Vagina (tissue), 2 donors: ENCODE measurements around the gene C6orf15. TPM values are rescaled to one million over a fixed set of nuclear protein-coding genes. Genes with fewer than 3 reads are reported as not detected.

Source experiments
- DNase-seq, 2 donors: peaks; one replicate each; pipeline ENCODE4 v3.0.0-alpha.2; 2017; ENCODE audit errors: extremely low spot score in 2 of 2
- H3K27ac ChIP-seq: fragments of 200-600 bp; sonication (generic); one replicate; pipeline ENCODE4 v1.5.1; 2019
- H3K27me3 ChIP-seq: fragments of 200-600 bp; sonication (generic); one replicate; pipeline ENCODE4 v1.5.1; 2019
- H3K36me3 ChIP-seq, 2 donors: fragments of 200-600 bp; sonication (generic); one replicate each; pipeline ENCODE4 v1.5.1; 2017 to 2019
- H3K4me1 ChIP-seq: fragments of 200-600 bp; sonication (generic); one replicate; pipeline ENCODE4 v1.5.1; 2019
- H3K4me3 ChIP-seq, 2 donors: fragments of 200-600 bp; sonication (generic); 1 replicate in 1 of 2; 2 replicates in 1 of 2; pipeline ENCODE4 v1.5.1; 2016 to 2019
- H3K9me3 ChIP-seq: fragments of 200-600 bp; sonication (generic); one replicate; pipeline ENCODE4 v1.5.1; 2019
- CTCF ChIP-seq, 3 experiments: fragments of 450-650 bp in 2 of 3; fragments of 200-600 bp in 1 of 3; sonication (generic) in 1 of 3; IDR thresholded peaks; one replicate each; pipeline ENCODE4 v1.5.1; 2017 to 2019; ENCODE audit warnings: antibody characterized with exemption in 3 of 3, mild to moderate bottlenecking in 2 of 3, moderate library complexity in 2 of 3
- POLR2A ChIP-seq, 2 donors: fragments of 450-650 bp; IDR thresholded peaks; one replicate each; pipeline ENCODE4 v1.6.1; 2017; ENCODE audit warnings: antibody characterized with exemption in 2 of 2, mild to moderate bottlenecking in 2 of 2, moderate library complexity in 2 of 2
- POLR2AphosphoS5 ChIP-seq, 2 donors: sonication (generic); formaldehyde crosslinking; IDR thresholded peaks; one replicate each; pipeline ENCODE4 v1.9.0; 2017; ENCODE audit warnings: antibody characterized with exemption in 2 of 2, mild to moderate bottlenecking in 2 of 2, low read depth in 1 of 2; ENCODE audit not compliant: insufficient read depth in 1 of 2
- intact Hi-C: fragments of 100-400 bp; cut with DNase I; formaldehyde crosslinking; loops from one replicate; pipeline ENCODE4 v1.15.1; 2023
- total RNA-seq: library from RNA; depleted of rRNA; stranded (reverse); fragments of >200 nt; gene quantifications from one replicate; pipeline ENCODE4 v1.2.3, GENCODE V29; 2016

Gene C6orf15
- total RNA-seq, 1 donor from 2014 or later, result not detected

- TF ChIP-seq POLR2AphosphoS5 (IDR thresholded peaks at IDR 0.05; ENCODE audit: insufficient read depth in 1 of 2, low read depth in 1 of 2) (no peak), POLR2A (IDR thresholded peaks at IDR 0.05) (no peak)
- Histone ChIP-seq H3K27me3 (no peaks in the 10 kb centered on the region), H3K9me3 (no peaks in the 10 kb centered on the region), H3K36me3 (no peaks in the 10 kb centered on the region), H3K4me3 (no peak overlapping the region), H3K4me1 (peaks cover 35% of the 10 kb centered on the region), H3K27ac (no peak overlapping the region)
- intact Hi-C loops, result no loop called here
- no peak for DNase-seq
These were observed 663 bp downstream of the C6orf15 start for GRCh38 chr6:31111712-31112111.

- no peaks in the 10 kb centered on the region for H3K36me3 ChIP-seq
- H3K27me3 ChIP-seq, result no peaks in the 10 kb centered on the region
- no peak for TF ChIP-seq POLR2A (IDR thresholded peaks at IDR 0.05)
- TF ChIP-seq CTCF (IDR thresholded peaks at IDR 0.05), result no peak
- no peak for TF ChIP-seq POLR2AphosphoS5 (IDR thresholded peaks at IDR 0.05; ENCODE audit: insufficient read depth in 1 of 2, low read depth in 1 of 2)
- no peak overlapping the region for H3K4me3 ChIP-seq
- DNase-seq, result no peak
- peaks cover 29% of the 10 kb centered on the region for H3K4me1 ChIP-seq
- H3K27ac ChIP-seq, result no peak overlapping the region
- no peaks in the 10 kb centered on the region for H3K9me3 ChIP-seq
- intact Hi-C loops, result no loop called here
These were observed 1.4 kb downstream of the C6orf15 start for GRCh38 chr6:31110825-31111582.

GRCh38 chr6:31107052-31107451 is 5.3 kb downstream of the C6orf15 start:
- Histone ChIP-seq H3K4me3 (no peak overlapping the region), H3K36me3 (no peaks in the 10 kb centered on the region), H3K27ac (no peak overlapping the region), H3K9me3 (no peaks in the 10 kb centered on the region), H3K4me1 (no peaks in the 10 kb centered on the region), H3K27me3 (no peaks in the 10 kb centered on the region)
- TF ChIP-seq POLR2A (IDR thresholded peaks at IDR 0.05) (no peak), POLR2AphosphoS5 (IDR thresholded peaks at IDR 0.05; ENCODE audit: insufficient read depth in 1 of 2, low read depth in 1 of 2) (no peak), CTCF (IDR thresholded peaks at IDR 0.05) (no peak)
- intact Hi-C loops, result no loop called here
- no peak for DNase-seq

GRCh38 chr6:31103136-31103535 is 9.2 kb downstream of the C6orf15 start:
- H3K27ac ChIP-seq, result no peak overlapping the region
- no peaks in the 10 kb centered on the region for H3K9me3 ChIP-seq
- H3K27me3 ChIP-seq, result no peaks in the 10 kb centered on the region
- no peaks in the 10 kb centered on the region for H3K36me3 ChIP-seq
- TF ChIP-seq POLR2A (IDR thresholded peaks at IDR 0.05), result no peak
- no peak for TF ChIP-seq POLR2AphosphoS5 (IDR thresholded peaks at IDR 0.05; ENCODE audit: insufficient read depth in 1 of 2, low read depth in 1 of 2)
- no peak for TF ChIP-seq CTCF (IDR thresholded peaks at IDR 0.05)
- no peak for DNase-seq
- intact Hi-C loops, result no loop called here
- H3K4me3 ChIP-seq, result no peak overlapping the region
- H3K4me1 ChIP-seq, result no peaks in the 10 kb centered on the region

- intact Hi-C loops, result no loop called here
These were observed 13.9 kb downstream of the C6orf15 start for GRCh38 chr6:31098449-31098938.

More at GRCh38 chr6:31098449-31098938, 13.9 kb downstream of the C6orf15 start:
- TF ChIP-seq CTCF (IDR thresholded peaks at IDR 0.05) (no peak), POLR2AphosphoS5 (IDR thresholded peaks at IDR 0.05; ENCODE audit: insufficient read depth in 1 of 2, low read depth in 1 of 2) (no peak), POLR2A (IDR thresholded peaks at IDR 0.05) (no peak)
- no peak overlapping the region for H3K27ac ChIP-seq
- no peaks in the 10 kb centered on the region for H3K36me3 ChIP-seq
- H3K4me3 ChIP-seq, result no peak overlapping the region
- no peaks in the 10 kb centered on the region for H3K9me3 ChIP-seq
- DNase-seq, result no peak
- peaks cover 12% of the 10 kb centered on the region for H3K4me1 ChIP-seq
- no peaks in the 10 kb centered on the region for H3K27me3 ChIP-seq
